Measurements from ENCODE around the gene ACSL6. TPM values are rescaled to one million over a fixed set of nuclear protein-coding genes. Genes with fewer than 3 reads are reported as not detected.
A peak's percentile ranks its signal among the peaks of the same experiment; 100 is the strongest.

The ACSL6 gene
- total RNA-seq, 2 experiments from 2014 or later = 4.6 to 5.8 TPM

DNA sequence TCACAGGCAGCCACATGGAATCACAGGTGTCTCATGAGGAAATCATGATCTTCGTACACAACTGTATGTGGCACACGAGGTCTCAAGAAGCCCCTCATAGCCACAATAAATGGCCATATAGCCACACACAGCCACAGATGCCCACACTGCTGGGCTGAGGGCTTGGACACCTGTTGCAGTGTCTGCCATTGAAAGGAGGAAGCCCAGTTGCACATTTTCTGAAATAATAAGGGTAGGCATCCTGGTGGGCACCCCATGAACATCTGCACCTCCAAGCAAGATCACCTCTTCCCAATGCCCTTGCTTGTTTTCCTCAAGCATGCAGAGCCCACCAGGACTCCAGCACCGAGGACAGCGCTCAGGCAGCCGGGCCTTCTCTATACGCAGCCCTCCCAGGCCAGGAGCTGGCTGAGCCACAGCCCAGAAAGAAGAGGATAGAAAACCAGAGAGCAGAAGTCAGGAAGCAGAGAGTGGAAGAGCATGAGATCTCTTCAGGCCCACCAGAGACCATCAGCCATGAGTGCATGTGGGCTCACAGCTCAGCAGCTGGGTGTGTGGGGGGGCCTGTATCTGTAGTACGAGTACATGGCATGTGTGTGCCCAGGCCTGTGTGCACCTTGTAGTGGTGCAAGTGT is 1.0 kb upstream of the ACSL6 start:
- peak; percentile 48 for DNase-seq
- H3K4me1 Mint-ChIP-seq = peaks cover 27% of the 10 kb centered on the region
- H3K4me3 Mint-ChIP-seq = peak overlapping the region; percentile 43
- no peaks in the 10 kb centered on the region for H3K9me3 Mint-ChIP-seq
- no peaks in the 10 kb centered on the region for H3K36me3 Mint-ChIP-seq
- H3K27me3 Mint-ChIP-seq = peaks cover 67% of the 10 kb centered on the region
- H3K27ac Mint-ChIP-seq = no peak overlapping the region

DNA sequence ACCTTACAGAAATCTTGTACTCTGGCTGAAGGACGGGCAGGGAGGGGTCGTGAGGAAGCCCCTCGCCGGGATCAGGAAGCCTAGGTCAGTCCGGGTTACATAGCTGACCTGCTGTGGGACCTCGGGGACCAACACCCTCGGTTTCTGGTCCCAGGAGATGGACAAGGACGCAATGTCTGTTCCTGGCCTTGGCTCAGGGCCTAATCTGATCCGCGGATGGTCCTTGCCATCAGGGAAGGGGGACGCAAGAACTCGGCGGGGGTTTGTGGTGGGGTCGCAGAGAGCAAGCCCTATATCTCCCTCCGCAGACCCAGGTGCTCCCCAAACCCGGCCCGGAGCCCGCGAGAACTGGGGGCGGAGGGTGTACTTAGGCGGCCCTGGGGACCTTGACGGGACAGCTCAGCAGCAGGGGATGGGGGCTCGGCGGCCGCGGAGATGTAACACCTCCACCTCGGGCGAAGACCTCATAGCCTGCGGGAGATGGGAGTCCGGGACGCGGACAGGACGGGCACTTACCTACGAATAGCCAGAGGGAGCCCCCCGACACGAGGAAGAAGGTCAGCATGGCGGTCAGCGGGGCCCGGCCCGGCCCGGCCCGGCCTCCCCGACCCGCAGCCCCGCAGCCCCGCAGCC is 353 bp downstream of the ACSL6 start:
- Mint-ChIP-seq H3K27ac (no peak overlapping the region), H3K4me3 (peak overlapping the region; percentile 75), H3K9me3 (no peaks in the 10 kb centered on the region), H3K4me1 (peaks cover 22% of the 10 kb centered on the region), H3K27me3 (peaks cover 53% of the 10 kb centered on the region), H3K36me3 (no peaks in the 10 kb centered on the region)
- no peak for DNase-seq

DNA sequence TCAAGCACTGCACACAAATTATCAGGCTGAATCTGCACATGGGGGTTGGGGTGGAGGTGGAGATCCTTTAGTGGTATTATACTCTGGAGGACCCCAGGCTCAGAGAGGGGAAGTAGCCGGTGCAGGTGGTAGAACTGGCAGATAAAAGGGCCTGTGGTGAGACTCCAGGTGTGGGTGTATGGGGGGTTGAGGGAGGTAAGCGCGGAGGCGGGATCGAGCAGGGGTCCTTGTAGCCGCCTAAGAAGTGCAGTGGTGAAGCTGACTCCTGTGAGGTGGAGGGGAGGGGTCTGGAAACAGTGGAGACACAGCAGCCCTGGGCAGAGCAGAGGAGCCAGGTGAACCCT is 841 bp downstream of the ACSL6 start:
- Mint-ChIP-seq H3K4me3 (peak overlapping the region; percentile 75), H3K27me3 (peaks cover 48% of the 10 kb centered on the region), H3K27ac (no peak overlapping the region), H3K36me3 (no peaks in the 10 kb centered on the region), H3K4me1 (peaks cover 22% of the 10 kb centered on the region), H3K9me3 (no peaks in the 10 kb centered on the region)
- DNase-seq = no peak

DNA sequence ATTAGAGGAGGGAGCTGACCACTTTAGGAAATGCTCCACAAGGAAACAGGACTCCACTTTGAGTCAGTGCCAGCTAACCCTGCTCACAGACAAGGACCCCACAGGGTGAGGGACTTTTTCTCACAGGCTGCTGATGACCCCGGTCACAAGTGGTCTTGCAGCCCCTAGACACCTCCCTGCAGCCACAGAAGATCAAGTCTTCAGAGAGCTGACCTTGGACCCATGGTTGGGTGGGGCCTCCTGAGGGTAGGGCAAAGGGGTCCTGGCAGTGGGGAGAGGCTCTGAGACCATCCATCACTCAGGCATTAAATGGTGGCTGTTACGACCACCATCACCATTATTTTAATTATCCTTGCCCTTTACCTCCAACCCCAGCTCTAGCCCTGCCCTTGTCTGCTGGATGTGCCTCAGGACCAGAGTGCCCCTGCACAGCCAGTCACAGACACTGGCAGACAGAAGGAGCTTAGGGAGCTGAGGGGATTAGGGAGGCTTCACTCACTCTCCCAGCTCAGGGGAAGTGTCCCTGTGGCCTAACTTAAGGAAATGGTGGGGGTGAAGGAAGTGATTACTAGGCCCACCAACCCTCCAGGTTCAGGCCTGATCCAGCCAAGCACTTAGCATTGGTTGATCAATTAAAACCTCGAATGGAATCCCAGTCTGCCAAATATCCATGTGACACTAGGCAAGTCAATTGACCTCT is 1.6 kb downstream of the ACSL6 start:
- H3K27me3 Mint-ChIP-seq = peaks cover 42% of the 10 kb centered on the region
- H3K27ac Mint-ChIP-seq = no peak overlapping the region
- H3K36me3 Mint-ChIP-seq = no peaks in the 10 kb centered on the region
- H3K9me3 Mint-ChIP-seq = no peaks in the 10 kb centered on the region
- no peak for DNase-seq
- no peak overlapping the region for H3K4me3 Mint-ChIP-seq
- peaks cover 22% of the 10 kb centered on the region for H3K4me1 Mint-ChIP-seq

DNA sequence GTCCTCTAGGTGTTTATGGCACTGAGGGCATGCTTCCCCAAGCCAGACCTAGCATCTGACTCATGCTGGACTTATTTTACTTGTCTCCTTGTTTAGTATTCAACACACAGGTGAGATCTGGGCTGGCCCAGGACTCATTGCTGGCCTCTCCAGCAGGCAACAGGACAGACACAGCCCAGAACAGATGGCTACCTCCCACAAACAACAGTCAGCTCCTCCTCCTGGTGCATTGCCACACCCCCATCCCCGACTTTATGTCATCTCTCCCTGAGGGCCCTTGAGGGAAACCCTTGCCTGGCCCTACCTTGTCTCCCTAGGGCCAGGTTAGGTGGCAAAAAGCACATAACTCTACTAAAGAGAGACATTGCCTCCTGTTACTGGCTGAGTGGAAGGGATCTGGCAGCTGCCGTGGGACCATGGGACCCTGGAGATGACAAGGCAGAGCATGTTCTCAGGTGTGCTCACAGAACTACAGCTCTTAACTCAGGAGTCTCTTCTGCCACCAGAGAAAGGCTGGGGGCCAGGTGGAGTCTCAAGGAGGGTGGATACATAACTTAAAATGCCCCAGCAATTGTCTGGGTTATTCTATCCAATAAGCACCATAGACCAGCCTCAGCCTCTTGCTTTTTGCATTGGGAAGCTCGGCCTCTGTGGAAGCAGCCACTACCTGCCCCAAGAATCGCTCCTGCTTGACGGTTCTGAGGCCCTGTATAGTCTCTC is 2.3 kb downstream of the ACSL6 start:
- H3K27ac Mint-ChIP-seq = no peak overlapping the region
- peaks cover 22% of the 10 kb centered on the region for H3K4me1 Mint-ChIP-seq

DNA sequence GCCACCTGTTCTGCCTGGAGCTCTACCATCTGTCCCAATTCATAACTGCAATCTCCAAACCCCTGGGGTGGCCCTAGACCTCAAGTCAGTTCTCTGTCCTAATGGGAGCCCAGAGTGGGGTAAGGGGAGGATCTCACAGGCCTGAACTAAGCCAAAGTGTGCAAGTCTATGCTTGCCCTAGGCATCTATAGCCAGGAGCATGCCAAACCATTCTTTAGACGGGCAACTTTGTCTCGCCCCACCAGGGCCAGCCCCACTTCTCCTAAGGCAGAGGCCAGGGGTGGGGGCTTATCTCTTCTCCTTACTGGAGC is 3.3 kb downstream of the ACSL6 start:
- no peaks in the 10 kb centered on the region for H3K36me3 Mint-ChIP-seq

More for the DNA sequence above, 2.3 kb downstream of the ACSL6 start:
- Mint-ChIP-seq H3K27me3 (peaks cover 36% of the 10 kb centered on the region), H3K36me3 (no peaks in the 10 kb centered on the region), H3K4me3 (no peak overlapping the region), H3K9me3 (no peaks in the 10 kb centered on the region)
- DNase-seq = no peak

DNA sequence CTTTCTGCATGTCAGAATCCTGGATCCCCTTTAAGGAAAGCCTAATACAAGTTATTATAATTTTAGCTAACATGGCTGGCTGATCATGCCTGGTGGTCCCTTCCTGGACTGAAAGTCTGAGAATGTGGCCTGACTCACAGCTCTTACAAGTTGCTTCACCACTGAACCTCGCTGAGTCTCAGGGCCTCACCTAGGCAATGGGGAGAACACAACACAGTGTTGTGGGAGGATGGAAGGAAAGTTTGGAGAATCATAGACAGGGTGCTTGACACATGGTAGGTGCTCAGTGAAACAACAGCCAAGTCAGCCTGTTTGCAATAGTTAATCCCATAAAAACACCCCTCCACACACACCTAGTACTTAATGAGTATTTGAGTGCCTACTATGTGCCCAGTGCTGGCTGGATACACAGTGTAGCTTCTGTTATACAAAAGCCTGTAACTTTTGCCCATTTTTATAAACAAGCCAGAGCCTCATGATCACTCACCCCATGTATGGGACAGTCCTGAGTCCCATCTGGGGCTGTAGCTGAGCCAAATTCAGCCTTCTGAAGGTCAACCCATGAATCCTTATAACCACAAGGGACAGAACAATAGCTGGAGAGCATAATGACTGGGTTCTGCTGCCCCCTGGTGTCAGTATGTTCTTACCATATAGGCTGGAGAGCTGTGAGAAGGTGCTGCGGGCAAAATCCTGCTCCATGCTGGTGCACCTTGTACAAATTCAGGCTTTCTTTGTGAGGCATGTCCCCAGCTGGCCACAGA is 3.9 kb downstream of the ACSL6 start:
- no peaks in the 10 kb centered on the region for H3K9me3 Mint-ChIP-seq
- no peaks in the 10 kb centered on the region for H3K36me3 Mint-ChIP-seq
- peak; percentile 70 for DNase-seq
- peaks cover 25% of the 10 kb centered on the region for H3K4me1 Mint-ChIP-seq
- H3K27me3 Mint-ChIP-seq = peaks cover 23% of the 10 kb centered on the region
- H3K27ac Mint-ChIP-seq = no peak overlapping the region
- H3K4me3 Mint-ChIP-seq = no peak overlapping the region

More for the DNA sequence above, 3.3 kb downstream of the ACSL6 start:
- no peaks in the 10 kb centered on the region for H3K9me3 Mint-ChIP-seq
- no peak overlapping the region for H3K27ac Mint-ChIP-seq
- H3K4me3 Mint-ChIP-seq = no peak overlapping the region
- no peak for DNase-seq
- H3K27me3 Mint-ChIP-seq = peaks cover 26% of the 10 kb centered on the region
- H3K4me1 Mint-ChIP-seq = peaks cover 22% of the 10 kb centered on the region

DNA sequence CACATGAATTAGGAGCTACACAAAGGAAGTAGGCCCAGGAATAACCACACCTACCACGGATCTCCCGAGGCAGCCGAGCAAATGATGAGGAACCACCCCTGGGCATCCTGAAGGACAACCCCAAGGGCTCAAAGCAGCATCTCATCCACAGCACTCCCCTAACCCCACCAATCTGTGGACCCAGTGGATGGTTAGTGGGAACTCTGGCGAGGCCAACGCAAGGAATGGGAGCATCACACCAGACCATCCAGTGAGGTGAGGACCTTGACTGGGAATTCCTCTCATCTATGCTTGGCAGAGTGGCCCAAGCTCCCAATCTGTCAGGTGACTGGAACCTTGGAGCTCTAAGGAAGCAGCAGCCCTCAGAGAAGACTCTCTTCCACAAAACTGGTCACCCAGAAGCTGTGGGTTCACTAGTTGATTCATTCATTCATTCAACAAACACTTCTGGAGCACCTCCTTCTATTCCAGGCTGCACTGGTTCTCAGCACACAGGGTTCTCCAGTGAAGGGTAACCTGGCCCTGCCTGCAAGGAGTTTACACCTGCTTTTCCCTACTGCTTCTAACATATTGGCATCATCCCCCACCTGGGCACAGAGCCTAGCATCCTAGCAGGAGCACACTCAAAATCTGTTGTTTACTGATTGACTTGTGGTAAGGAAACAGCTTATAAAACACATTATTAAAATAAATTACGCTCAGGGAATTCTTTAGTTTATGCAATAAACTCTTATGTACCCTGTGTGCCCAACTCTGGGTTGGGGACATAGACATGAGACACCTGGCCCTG is 4.9 kb downstream of the ACSL6 start:
- no peaks in the 10 kb centered on the region for H3K36me3 Mint-ChIP-seq
- H3K27me3 Mint-ChIP-seq = peaks cover 17% of the 10 kb centered on the region
- H3K9me3 Mint-ChIP-seq = no peaks in the 10 kb centered on the region
- DNase-seq = no peak
- peaks cover 28% of the 10 kb centered on the region for H3K4me1 Mint-ChIP-seq
- H3K27ac Mint-ChIP-seq = no peak overlapping the region
- no peak overlapping the region for H3K4me3 Mint-ChIP-seq

DNA sequence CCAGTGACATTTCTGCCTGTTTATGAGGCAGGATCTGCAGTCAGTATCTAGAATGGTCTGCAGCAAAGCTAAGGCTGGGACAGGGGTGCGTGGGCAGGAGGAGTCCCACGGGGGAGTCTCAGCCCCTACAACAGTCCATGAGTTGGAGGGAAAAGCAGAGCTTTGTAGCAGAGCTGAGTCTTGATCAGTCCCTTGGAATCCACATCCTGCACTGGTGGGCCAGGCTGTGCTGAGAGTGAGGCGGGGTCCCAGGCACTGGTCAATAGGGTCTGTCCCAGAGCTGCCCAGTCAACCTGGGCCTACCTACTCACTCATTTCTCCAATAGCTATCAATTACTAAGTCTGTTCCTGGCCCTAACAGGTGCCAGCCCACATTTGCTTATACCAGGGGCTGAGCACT is 5.9 kb downstream of the ACSL6 start:
- no peaks in the 10 kb centered on the region for H3K9me3 Mint-ChIP-seq
- H3K4me3 Mint-ChIP-seq = no peak overlapping the region
- H3K4me1 Mint-ChIP-seq = peaks cover 30% of the 10 kb centered on the region
- no peak overlapping the region for H3K27ac Mint-ChIP-seq
- no peak for DNase-seq
- no peaks in the 10 kb centered on the region for H3K36me3 Mint-ChIP-seq
- H3K27me3 Mint-ChIP-seq = peaks cover 10% of the 10 kb centered on the region

DNA sequence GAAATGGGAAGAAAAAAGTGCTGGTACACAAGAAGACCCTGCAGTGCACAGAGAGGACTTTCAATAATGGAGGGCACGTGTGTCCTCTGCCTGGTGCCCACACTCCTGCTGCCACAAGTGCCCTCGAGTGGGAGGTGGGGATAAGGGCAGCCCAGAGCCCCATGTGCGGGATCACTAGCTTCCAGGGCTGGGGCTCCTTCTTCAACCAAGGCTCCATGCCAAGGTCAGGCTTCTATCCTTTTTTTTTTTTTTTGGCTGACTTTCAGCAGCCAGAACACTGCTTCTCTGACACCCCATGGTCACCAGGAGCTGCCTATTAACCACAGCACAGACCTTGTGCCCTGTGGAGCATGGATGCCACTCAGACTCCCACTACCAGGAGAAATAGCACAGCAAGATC is 7.5 kb downstream of the ACSL6 start:
- peaks cover 4% of the 10 kb centered on the region for H3K27me3 Mint-ChIP-seq
- DNase-seq = no peak
- no peaks in the 10 kb centered on the region for H3K36me3 Mint-ChIP-seq
- H3K4me1 Mint-ChIP-seq = peaks cover 39% of the 10 kb centered on the region
- no peaks in the 10 kb centered on the region for H3K9me3 Mint-ChIP-seq
- H3K4me3 Mint-ChIP-seq = no peak overlapping the region
- no peak overlapping the region for H3K27ac Mint-ChIP-seq

DNA sequence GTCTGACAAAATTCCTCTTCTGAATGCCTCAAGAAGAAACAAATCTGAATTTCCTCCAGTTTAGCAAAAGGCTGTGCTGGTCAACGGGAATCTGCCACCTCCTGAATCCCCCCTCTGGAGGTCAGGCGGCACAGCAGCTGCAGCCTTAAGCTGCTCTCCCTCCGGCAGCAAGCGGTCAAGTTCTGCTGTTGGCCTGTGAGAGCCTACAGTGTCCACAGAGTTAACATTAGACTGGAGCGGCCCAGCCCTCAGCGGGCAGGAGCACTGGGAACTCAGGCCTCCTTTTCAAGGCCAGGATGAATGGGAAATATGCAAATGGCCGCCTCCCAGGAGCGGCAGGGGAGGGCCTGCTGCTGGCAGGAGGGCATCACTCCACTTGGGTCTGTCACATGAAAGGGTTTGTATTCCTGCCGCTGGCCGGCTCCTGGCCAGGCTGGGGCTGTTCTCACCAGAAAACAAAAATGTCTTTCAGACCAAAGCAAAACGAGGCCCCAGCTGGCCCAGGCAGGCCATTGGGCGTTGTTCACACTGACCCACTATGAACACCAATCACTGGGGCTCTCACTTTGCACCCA is 8.2 kb downstream of the ACSL6 start:
- Mint-ChIP-seq H3K27me3 (peaks cover under 1% of the 10 kb centered on the region), H3K4me3 (no peak overlapping the region), H3K36me3 (no peaks in the 10 kb centered on the region), H3K9me3 (no peaks in the 10 kb centered on the region), H3K27ac (no peak overlapping the region), H3K4me1 (peaks cover 42% of the 10 kb centered on the region)
- no peak for DNase-seq

DNA sequence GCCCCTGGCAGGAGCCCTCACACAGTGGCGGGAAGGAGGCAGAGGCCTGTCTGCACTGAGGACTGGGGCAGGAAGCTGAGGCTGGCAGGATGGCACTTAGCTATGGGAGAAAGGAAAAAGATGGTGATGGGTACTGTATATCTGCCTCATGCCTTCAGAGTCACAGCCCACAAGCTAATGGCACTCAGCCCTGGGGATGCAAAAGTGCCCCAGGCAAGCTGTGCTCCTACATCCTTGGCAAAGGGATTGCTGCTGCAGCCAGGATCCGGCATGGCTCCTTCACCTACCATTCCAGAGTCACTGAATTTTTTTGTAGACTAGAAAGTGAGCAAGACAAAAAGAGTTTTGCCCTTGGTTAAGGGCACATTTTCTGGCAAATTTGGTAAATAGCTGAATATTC is 8.7 kb downstream of the ACSL6 start:
- H3K36me3 Mint-ChIP-seq = no peaks in the 10 kb centered on the region
- no peak for DNase-seq
- peaks cover 42% of the 10 kb centered on the region for H3K4me1 Mint-ChIP-seq
- H3K27me3 Mint-ChIP-seq = no peaks in the 10 kb centered on the region
- H3K27ac Mint-ChIP-seq = no peak overlapping the region
- no peak overlapping the region for H3K4me3 Mint-ChIP-seq
- H3K9me3 Mint-ChIP-seq = no peaks in the 10 kb centered on the region

DNA sequence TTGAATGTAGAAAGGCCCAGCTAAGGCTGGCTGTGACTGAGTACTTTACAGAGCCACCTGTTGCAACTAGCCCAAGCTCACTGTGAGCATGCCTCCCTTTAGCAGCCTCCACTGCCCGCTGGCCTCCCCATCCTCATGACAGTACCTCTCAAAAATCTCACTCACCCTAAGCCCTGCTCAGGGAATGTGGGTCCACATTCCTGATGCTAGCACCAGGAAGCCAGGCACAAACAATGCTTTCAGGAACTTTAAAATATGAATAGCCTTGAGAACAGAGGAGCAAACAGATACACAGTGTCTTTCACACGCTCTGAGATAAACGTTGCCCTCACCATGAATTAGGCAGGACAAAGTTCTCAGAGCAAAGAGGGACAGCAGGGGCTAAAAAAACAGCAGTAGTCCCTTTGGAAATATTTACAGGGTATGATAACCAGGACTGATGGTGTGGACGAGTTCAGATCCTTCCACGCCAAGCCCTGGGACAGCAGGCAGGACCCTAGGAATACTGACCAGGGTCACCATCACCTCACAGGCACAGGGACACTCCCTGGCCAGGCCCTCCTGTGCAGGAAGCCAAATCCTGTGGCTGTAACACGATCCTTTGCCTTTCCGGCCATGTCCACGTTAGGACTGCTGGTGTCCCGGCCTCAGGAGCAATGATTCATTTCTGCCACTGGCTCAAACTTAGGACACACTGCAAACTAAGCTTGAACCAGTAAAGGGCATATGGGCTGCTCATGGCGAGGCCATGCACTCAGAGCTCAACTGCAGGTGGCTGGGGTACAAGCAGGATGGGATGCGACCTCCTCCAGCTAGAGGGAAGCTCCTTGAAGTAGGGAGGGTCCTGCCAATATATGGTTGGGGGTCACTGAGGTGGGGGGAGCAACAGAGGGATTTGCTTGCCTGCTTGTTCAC is 9.6 kb downstream of the ACSL6 start:
- Mint-ChIP-seq H3K4me1 (peaks cover 36% of the 10 kb centered on the region), H3K27ac (no peak overlapping the region)

More for the DNA sequence above, 9.6 kb downstream of the ACSL6 start:
- Mint-ChIP-seq H3K9me3 (no peaks in the 10 kb centered on the region), H3K27me3 (no peaks in the 10 kb centered on the region), H3K4me3 (no peak overlapping the region), H3K36me3 (no peaks in the 10 kb centered on the region)
- no peak for DNase-seq
